Panc1 (cell line): Measurements from ENCODE around the gene SLC2A5.

Source experiments
- CTCF ChIP-seq: fragments of 450-650 bp; IDR thresholded peaks from 2 replicates; pipeline ENCODE4 v1.5.1; 2017; ENCODE audit warnings: mild to moderate bottlenecking
- POLR2AphosphoS5 ChIP-seq: IDR thresholded peaks from 2 replicates; pipeline ENCODE4 v1.6.1; 2012; ENCODE audit warnings: mild to moderate bottlenecking, low read depth, low read length, moderate library complexity
- REST ChIP-seq, 2 experiments: IDR thresholded peaks; 2 replicates each; pipeline ENCODE4 v1.6.1; 2011 to 2012; ENCODE audit warnings: low read depth in 2 of 2, control low read depth in 1 of 2, low read length in 1 of 2, mild to moderate bottlenecking in 1 of 2, moderate library complexity in 1 of 2; ENCODE audit not compliant: insufficient read depth in 1 of 2
- SIN3A ChIP-seq: IDR thresholded peaks from 2 replicates; pipeline ENCODE4 v1.6.1; 2012; ENCODE audit warnings: low read depth, mild to moderate bottlenecking, low read length, moderate library complexity, borderline replicate concordance; ENCODE audit not compliant: insufficient read depth
- TCF7L2 ChIP-seq: IDR thresholded peaks from 2 replicates; pipeline ENCODE4 v1.6.1; 2011; ENCODE audit warnings: mild to moderate bottlenecking, low read depth, low read length, inconsistent platforms

- TF ChIP-seq CTCF (no peak), TCF7L2 (no peak), REST (IDR thresholded peaks at IDR 0.05; ENCODE audit: insufficient read depth in 1 of 2, low read depth in 2 of 2, low read length in 1 of 2) (no peak), SIN3A (no peak), POLR2AphosphoS5 (no peak)
Measured at GRCh38 chr1:8992936-8993687, 76.3 kb downstream of the SLC2A5 start.
